H9 (cell line): ENCODE data around the gene LRRC8C. TPM values are rescaled to one million over a fixed set of nuclear protein-coding genes. Genes with fewer than 3 reads are reported as not detected.

Source experiments
- DNase-seq: peaks from one replicate; pipeline ENCODE4 v3.0.0-alpha.2; 2017
- H2AFZ ChIP-seq: one replicate; pipeline ENCODE4 v1.6.1; 2013; ENCODE audit warnings: mild to moderate bottlenecking, low read length, control low read depth, moderate library complexity
- H2AK5ac ChIP-seq: 2 replicates; pipeline ENCODE4 v1.6.1; 2013; ENCODE audit warnings: low read length, control low read depth, mixed read lengths; ENCODE audit not compliant: insufficient read length
- H2BK120ac ChIP-seq: one replicate; pipeline ENCODE4 v1.6.1; 2013; ENCODE audit warnings: low read depth, mild to moderate bottlenecking, low read length, control low read depth, inconsistent platforms; ENCODE audit not compliant: poor library complexity, severe bottlenecking
- H2BK12ac ChIP-seq: 2 replicates; pipeline ENCODE4 v1.6.1; 2013; ENCODE audit warnings: low read length, control low read depth, mixed read lengths, low read depth; ENCODE audit not compliant: insufficient read length
- H2BK15ac ChIP-seq: 2 replicates; pipeline ENCODE4 v1.6.1; 2013; ENCODE audit warnings: low read depth, low read length, control low read depth
- H2BK20ac ChIP-seq: one replicate; pipeline ENCODE4 v1.6.1; 2013; ENCODE audit warnings: low read depth, mild to moderate bottlenecking, low read length, control low read depth, inconsistent platforms; ENCODE audit not compliant: poor library complexity, severe bottlenecking
- H2BK5ac ChIP-seq: 2 replicates; pipeline ENCODE4 v1.6.1; 2013; ENCODE audit warnings: low read length, control low read depth, mixed read lengths; ENCODE audit not compliant: insufficient read length
- H3K14ac ChIP-seq: 2 replicates; pipeline ENCODE4 v1.6.1; 2013; ENCODE audit warnings: low read length, control low read depth; ENCODE audit not compliant: insufficient read depth
- H3K18ac ChIP-seq: 2 replicates; pipeline ENCODE4 v1.6.1; 2013; ENCODE audit warnings: low read depth, mild to moderate bottlenecking, mixed read lengths, low read length, control low read depth; ENCODE audit not compliant: insufficient read length
- H3K23ac ChIP-seq: 2 replicates; pipeline ENCODE4 v1.6.1; 2013; ENCODE audit warnings: low read length, control low read depth, mixed read lengths, low read depth; ENCODE audit not compliant: insufficient read length
- H3K23me2 ChIP-seq: 2 replicates; pipeline ENCODE4 v1.6.1; 2013; ENCODE audit warnings: low read depth, mild to moderate bottlenecking, mixed read lengths, low read length, control low read depth; ENCODE audit not compliant: insufficient read length, poor library complexity, severe bottlenecking
- H3K27ac ChIP-seq: 2 replicates; pipeline ENCODE4 v1.5.1; 2013; ENCODE audit warnings: low read length, control low read depth, mixed read lengths, low read depth; ENCODE audit not compliant: insufficient read length
- H3K27me3 ChIP-seq: 2 replicates; pipeline ENCODE4 v1.6.1; 2013; ENCODE audit warnings: low read length, control low read depth, inconsistent platforms; ENCODE audit not compliant: insufficient read depth
- H3K4ac ChIP-seq: 2 replicates; pipeline ENCODE4 v1.6.1; 2013; ENCODE audit warnings: low read depth, mild to moderate bottlenecking, control low read depth, inconsistent platforms, low read length, moderate library complexity
- H3K4me1 ChIP-seq: 2 replicates; pipeline ENCODE4 v1.6.1; 2013; ENCODE audit warnings: low read length, control low read depth, inconsistent platforms; ENCODE audit not compliant: insufficient read depth
- H3K4me2 ChIP-seq: 2 replicates; pipeline ENCODE4 v1.6.1; 2013; ENCODE audit warnings: low read length, control low read depth, mixed read lengths; ENCODE audit not compliant: insufficient read length, insufficient read depth
- H3K56ac ChIP-seq: 2 replicates; pipeline ENCODE4 v1.6.1; 2013; ENCODE audit warnings: low read depth, mild to moderate bottlenecking, mixed read lengths, low read length, control low read depth; ENCODE audit not compliant: insufficient read length
- H3K79me1 ChIP-seq: 2 replicates; pipeline ENCODE4 v1.6.1; 2013; ENCODE audit warnings: low read depth, mild to moderate bottlenecking, moderate library complexity, low read length, control low read depth, inconsistent platforms; ENCODE audit not compliant: insufficient read depth, poor library complexity, severe bottlenecking
- H3K79me2 ChIP-seq: 2 replicates; pipeline ENCODE4 v1.6.1; 2013; ENCODE audit warnings: low read length, control low read depth, inconsistent platforms; ENCODE audit not compliant: insufficient read depth
- H3K9ac ChIP-seq: 2 replicates; pipeline ENCODE4 v1.6.1; 2013; ENCODE audit warnings: low read length, control low read depth, mixed read lengths; ENCODE audit not compliant: insufficient read length; ENCODE audit errors: extremely low read depth
- H3K9me3 ChIP-seq: one replicate; pipeline ENCODE4 v1.6.1; 2013; ENCODE audit warnings: low read depth, low read length, inconsistent platforms; ENCODE audit not compliant: control insufficient read depth
- H3T11ph ChIP-seq: one replicate; pipeline ENCODE4 v1.6.1; 2013; ENCODE audit warnings: mild to moderate bottlenecking, low read length, control low read depth, inconsistent platforms
- H4K20me1 ChIP-seq: one replicate; pipeline ENCODE4 v1.6.1; 2013; ENCODE audit not compliant: control insufficient read depth, insufficient read length, insufficient read depth
- H4K5ac ChIP-seq: 2 replicates; pipeline ENCODE4 v1.6.1; 2013; ENCODE audit warnings: low read depth, mild to moderate bottlenecking, mixed read lengths, low read length, control low read depth; ENCODE audit not compliant: insufficient read length
- H4K8ac ChIP-seq: replicated peaks from 2 replicates; pipeline ENCODE4 v1.6.1; 2013; ENCODE audit warnings: low read length, control low read depth, mixed read lengths, low read depth; ENCODE audit not compliant: insufficient read length
- H4K91ac ChIP-seq: 2 replicates; pipeline ENCODE4 v1.6.1; 2013; ENCODE audit warnings: low read depth, mild to moderate bottlenecking, moderate library complexity, mixed read lengths, low read length, control low read depth; ENCODE audit not compliant: insufficient read length
- H3K27ac Mint-ChIP-seq, 3 experiments: 2 replicates in 2 of 3; 3 replicates in 1 of 3; pipeline ENCODE4 v1.8.0; 2020 to 2021; ENCODE audit warnings: mixed read lengths in 3 of 3, mild to moderate bottlenecking in 1 of 3, moderate library complexity in 1 of 3
- H3K27me3 Mint-ChIP-seq: 2 replicates; pipeline ENCODE4 v1.8.0; 2021; ENCODE audit warnings: low read depth, mild to moderate bottlenecking, moderate library complexity, mixed read lengths
- H3K36me3 Mint-ChIP-seq, 3 experiments: 2 replicates in 2 of 3; 3 replicates in 1 of 3; pipeline ENCODE4 v1.8.0; 2020 to 2021; ENCODE audit warnings: low read depth in 3 of 3, mixed read lengths in 3 of 3; ENCODE audit not compliant: insufficient read depth in 1 of 3
- H3K4me1 Mint-ChIP-seq, 2 experiments: 2 replicates each; pipeline ENCODE4 v1.8.0; 2020; ENCODE audit warnings: mixed read lengths in 2 of 2
- H3K4me3 Mint-ChIP-seq, 2 experiments: 2 replicates in 1 of 2; 3 replicates in 1 of 2; pipeline ENCODE4 v1.8.0; 2020 to 2021; ENCODE audit warnings: mild to moderate bottlenecking in 2 of 2, mixed read lengths in 2 of 2, moderate library complexity in 1 of 2
- H3K9me3 Mint-ChIP-seq, 2 experiments: 2 replicates in 1 of 2; 3 replicates in 1 of 2; pipeline ENCODE4 v1.8.0; 2020; ENCODE audit warnings: mild to moderate bottlenecking in 2 of 2, mixed read lengths in 2 of 2, moderate library complexity in 1 of 2
- CTCF ChIP-seq: fragments of 200-600 bp; sonication (generic); conservative IDR thresholded peaks from 3 replicates; pipeline ENCODE4 v1.8.0; 2021; ENCODE audit warnings: antibody characterized with exemption, mild to moderate bottlenecking
- WGBS: extraction: QIAGEN DNeasy Blood & Tissue Kit; methylation state at CpG from one replicate; pipeline ENCODE4 v1.1.7; 2013; ENCODE audit warnings: missing lambda C conversion rate, low lambda C conversion rate, mixed read lengths; ENCODE audit not compliant: insufficient read length; ENCODE audit errors: extremely low coverage; 5-methylcytosine and 5-hydroxymethylcytosine counted together
- total RNA-seq: library from RNA; stranded (reverse); gene quantifications from 2 replicates; pipeline ENCODE4 v1.2.1, GENCODE V29; 2021

The LRRC8C gene
- total RNA-seq, 1 experiment from 2014 or later, result 1.9 TPM

- no CpG with 5 or more reads among the region's 4 CpGs for WGBS
- no peaks in the 10 kb centered on the region for H3K4me1 Mint-ChIP-seq
- no peak overlapping the region for H3K56ac ChIP-seq
- no peak overlapping the region for H2AFZ ChIP-seq
- no peak overlapping the region for H3K4me2 ChIP-seq
- no peak overlapping the region for H2BK15ac ChIP-seq
- H3K18ac ChIP-seq, result no peak overlapping the region
- H3K23ac ChIP-seq, result no peak overlapping the region
- H4K91ac ChIP-seq, result no peak overlapping the region
- no peak for TF ChIP-seq CTCF
- H2BK120ac ChIP-seq, result no peak overlapping the region
- H3T11ph ChIP-seq, result no peak overlapping the region
- no peak overlapping the region for H2AK5ac ChIP-seq
- H2BK5ac ChIP-seq, result no peak overlapping the region
- no peaks in the 10 kb centered on the region for H3K4me1 ChIP-seq
- H3K36me3 Mint-ChIP-seq, result no peaks in the 10 kb centered on the region
- H3K9me3 ChIP-seq, result no peaks in the 10 kb centered on the region
- H3K79me2 ChIP-seq, result no peaks in the 10 kb centered on the region
- no peaks in the 10 kb centered on the region for H3K23me2 ChIP-seq
- no peak overlapping the region for H3K4me3 Mint-ChIP-seq
- H3K9me3 Mint-ChIP-seq, result peaks cover 0 to 3% of the 10 kb centered on the region in 2 experiments; a peak in 1 of 5 replicates
- no peak overlapping the region for H3K9ac ChIP-seq
- no peak overlapping the region for H4K8ac ChIP-seq
- H3K27me3 Mint-ChIP-seq, result no peaks in the 10 kb centered on the region
- H2BK20ac ChIP-seq, result no peak overlapping the region
- H3K14ac ChIP-seq, result no peak overlapping the region
- no peak overlapping the region for H3K27ac Mint-ChIP-seq
- no peak overlapping the region for H4K5ac ChIP-seq
- H3K4ac ChIP-seq, result no peak overlapping the region
- no peak for DNase-seq
- no peak overlapping the region for H3K27ac ChIP-seq
- H4K20me1 ChIP-seq, result no peaks in the 10 kb centered on the region
- no peak overlapping the region for H2BK12ac ChIP-seq
- H3K27me3 ChIP-seq, result no peaks in the 10 kb centered on the region
- H3K79me1 ChIP-seq, result no peaks in the 10 kb centered on the region
Measured at GRCh38 chr1:89699451-89699986, 66.6 kb downstream of the LRRC8C start.
